Smooth muscle cell (in vitro differentiated cells): ENCODE results near the gene TMEM219. TPM values are rescaled to one million over a fixed set of nuclear protein-coding genes. Genes with fewer than 3 reads are reported as not detected.

Experiments
- DNase-seq: peaks from one replicate; lab custom pipeline; 2025; ENCODE audit not compliant: unreplicated experiment; lab: John Stamatoyannopoulos, UW
- H2AFZ ChIP-seq: fragments of 200-600 bp; sonication (generic); 2 replicates; pipeline ENCODE4 v1.6.0; 2016; ENCODE audit warnings: antibody characterized with exemption, low read depth, mild to moderate bottlenecking
- H3F3A ChIP-seq: fragments of 200-600 bp; sonication (generic); 2 replicates; pipeline ENCODE4 v1.6.0; 2017; ENCODE audit warnings: antibody characterized with exemption, low read depth
- H3K27ac ChIP-seq: fragments of 200-600 bp; sonication (generic); 2 replicates; pipeline ENCODE4 v1.5.1; 2016; ENCODE audit warnings: low read depth, mild to moderate bottlenecking
- H3K27me3 ChIP-seq: fragments of 200-600 bp; sonication (generic); 2 replicates; pipeline ENCODE4 v1.6.1; 2016; ENCODE audit warnings: low read depth, mild to moderate bottlenecking
- H3K36me3 ChIP-seq: fragments of 200-600 bp; sonication (generic); 2 replicates; pipeline ENCODE4 v1.5.1; 2016; ENCODE audit warnings: low read depth
- H3K4me1 ChIP-seq: fragments of 200-600 bp; sonication (generic); 2 replicates; pipeline ENCODE4 v1.5.1; 2016; ENCODE audit warnings: low read depth
- H3K4me2 ChIP-seq: fragments of 200-600 bp; sonication (generic); 2 replicates; pipeline ENCODE4 v1.6.0; 2016; ENCODE audit warnings: mild to moderate bottlenecking
- H3K4me3 ChIP-seq: fragments of 200-600 bp; sonication (generic); 2 replicates; pipeline ENCODE4 v1.5.1; 2016; ENCODE audit warnings: mild to moderate bottlenecking
- H3K79me2 ChIP-seq: fragments of 200-600 bp; sonication (generic); 2 replicates; pipeline ENCODE4 v1.6.0; 2016; ENCODE audit warnings: low read depth, mild to moderate bottlenecking
- H3K9ac ChIP-seq: fragments of 200-600 bp; sonication (generic); 2 replicates; pipeline ENCODE4 v1.6.0; 2016; ENCODE audit warnings: low read depth
- H3K9me3 ChIP-seq: fragments of 200-600 bp; sonication (generic); replicated peaks from 2 replicates; pipeline ENCODE4 v1.5.1; 2016; ENCODE audit warnings: low read depth
- H4K20me1 ChIP-seq: fragments of 200-600 bp; sonication (generic); 2 replicates; pipeline ENCODE4 v1.6.0; 2016; ENCODE audit warnings: low read depth
- WGBS: methylation state at CpG from one replicate; pipeline ENCODE4 v1.1.7; 2016; ENCODE audit warnings: low lambda C conversion rate; 5-methylcytosine and 5-hydroxymethylcytosine counted together
- polyA plus RNA-seq: library from polyadenylated mRNA; unstranded; fragments of >200 nt; fragmentation: Nextera tagmentation; extraction: Ambion mirVana; gene quantifications from 2 replicates; pipeline ENCODE4 v1.2.1, GENCODE V29; 2016
- total RNA-seq: library from RNA; depleted of rRNA; stranded (reverse); fragments of >200 nt; gene quantifications from 2 replicates; pipeline ENCODE4 v1.2.3, GENCODE V29; 2014
- TF ChIP-seq, protein P1 (sequence below): fragments of 200-600 bp; sonication (generic); IDR thresholded peaks from 2 replicates; pipeline ENCODE4 v1.5.1; 2017; ENCODE audit warnings: borderline replicate concordance, mild to moderate bottlenecking, antibody characterized with exemption; ENCODE audit not compliant: insufficient read depth, poor library complexity, severe bottlenecking

The TMEM219 gene
- total and polyA plus RNA-seq, 2 experiments from 2014 or later, result 99.2 to 186 TPM

DNA sequence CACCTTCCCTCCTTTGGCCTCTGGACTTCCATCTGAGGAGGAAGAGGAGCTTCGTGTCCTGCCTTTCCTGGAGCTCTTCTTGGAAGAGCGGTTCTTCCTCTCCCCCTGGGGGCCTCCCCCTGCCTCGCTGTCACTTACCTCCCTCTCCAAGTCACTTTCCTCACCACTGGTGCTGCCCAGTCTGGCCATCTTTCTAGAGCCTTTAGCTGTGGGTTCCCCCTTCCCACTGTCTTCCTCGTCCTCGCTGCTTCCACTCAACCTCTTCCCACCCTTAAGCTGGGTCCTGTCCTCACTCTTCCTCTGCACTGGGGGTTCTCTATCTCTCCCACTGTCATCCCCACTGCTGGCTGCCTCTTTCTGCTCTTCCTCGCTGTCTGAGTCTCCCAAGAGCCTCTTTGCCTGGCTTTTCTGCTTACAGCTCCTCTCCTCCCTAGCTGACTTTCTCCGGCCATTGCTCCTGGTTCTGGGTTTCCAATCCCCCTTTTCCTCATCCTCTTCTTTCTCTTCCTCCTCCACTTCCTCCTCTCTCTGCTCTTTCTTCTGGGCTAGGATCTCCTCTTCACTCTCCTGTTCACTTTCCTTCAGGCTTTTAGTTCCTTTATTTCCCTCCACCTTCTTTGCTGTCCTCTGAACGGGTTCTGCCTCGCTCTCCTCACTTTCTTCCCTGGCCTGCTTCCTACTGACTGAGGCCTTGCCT lies 32.2 kb downstream of the TMEM219 start:
- Histone ChIP-seq H3K9me3 (no peaks in the 10 kb centered on the region), H3K79me2 (peaks cover 10% of the 10 kb centered on the region), H3K36me3 (no peaks in the 10 kb centered on the region), H3K9ac (no peak overlapping the region), H3K4me3 (no peak overlapping the region), H2AFZ (no peak overlapping the region), H3K4me1 (peaks cover 11% of the 10 kb centered on the region), H3K27me3 (no peaks in the 10 kb centered on the region), H4K20me1 (no peaks in the 10 kb centered on the region), H3K4me2 (peak overlapping the region; percentile 92), H3F3A (peaks cover 4% of the 10 kb centered on the region), H3K27ac (peak overlapping the region; percentile 95)
- DNase-seq, result no peak
- WGBS, result 89% methylated on average over 9 of the region's 9 CpGs
- TF ChIP-seq, protein P1, sequence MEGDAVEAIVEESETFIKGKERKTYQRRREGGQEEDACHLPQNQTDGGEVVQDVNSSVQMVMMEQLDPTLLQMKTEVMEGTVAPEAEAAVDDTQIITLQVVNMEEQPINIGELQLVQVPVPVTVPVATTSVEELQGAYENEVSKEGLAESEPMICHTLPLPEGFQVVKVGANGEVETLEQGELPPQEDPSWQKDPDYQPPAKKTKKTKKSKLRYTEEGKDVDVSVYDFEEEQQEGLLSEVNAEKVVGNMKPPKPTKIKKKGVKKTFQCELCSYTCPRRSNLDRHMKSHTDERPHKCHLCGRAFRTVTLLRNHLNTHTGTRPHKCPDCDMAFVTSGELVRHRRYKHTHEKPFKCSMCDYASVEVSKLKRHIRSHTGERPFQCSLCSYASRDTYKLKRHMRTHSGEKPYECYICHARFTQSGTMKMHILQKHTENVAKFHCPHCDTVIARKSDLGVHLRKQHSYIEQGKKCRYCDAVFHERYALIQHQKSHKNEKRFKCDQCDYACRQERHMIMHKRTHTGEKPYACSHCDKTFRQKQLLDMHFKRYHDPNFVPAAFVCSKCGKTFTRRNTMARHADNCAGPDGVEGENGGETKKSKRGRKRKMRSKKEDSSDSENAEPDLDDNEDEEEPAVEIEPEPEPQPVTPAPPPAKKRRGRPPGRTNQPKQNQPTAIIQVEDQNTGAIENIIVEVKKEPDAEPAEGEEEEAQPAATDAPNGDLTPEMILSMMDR, result no peak

DNA sequence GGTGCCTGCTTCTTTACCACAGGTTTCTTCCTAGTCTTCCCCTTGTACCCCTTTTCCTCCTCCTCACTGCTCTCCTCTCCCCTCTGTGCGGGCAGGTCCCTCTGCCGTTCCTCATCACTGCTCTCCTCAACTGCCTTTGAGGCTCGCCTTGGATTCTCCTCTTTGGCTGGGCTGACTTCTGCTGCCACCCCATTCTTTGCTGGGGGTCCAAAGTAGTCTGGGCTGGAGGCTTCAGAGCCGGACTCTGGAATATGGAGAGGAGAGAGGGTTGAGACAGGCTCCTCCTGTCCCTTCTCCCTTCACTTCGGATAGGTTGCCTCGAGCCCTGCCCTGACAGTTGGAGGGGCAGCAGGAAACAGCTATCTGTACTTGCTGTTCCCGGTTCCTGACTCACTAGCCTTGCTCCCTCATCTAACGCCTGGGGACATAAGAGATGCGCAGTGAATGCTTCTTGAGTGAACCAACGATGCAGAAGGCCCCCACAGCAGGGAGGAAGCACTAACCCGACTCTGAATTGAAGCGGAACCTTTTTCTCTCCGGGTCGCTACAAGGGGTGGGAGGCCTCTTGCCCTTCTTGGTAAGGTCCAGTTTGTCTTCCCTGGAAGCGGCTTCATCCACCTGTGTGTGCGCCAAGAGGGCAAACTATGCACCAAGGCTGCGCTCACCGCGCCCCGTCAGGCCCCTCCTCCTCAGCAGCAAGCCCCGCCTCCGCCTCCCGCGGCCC lies 32.9 kb downstream of the TMEM219 start:
- peaks cover 4% of the 10 kb centered on the region for H3F3A ChIP-seq
- no peaks in the 10 kb centered on the region for H4K20me1 ChIP-seq
- peak overlapping the region; percentile 98 for H2AFZ ChIP-seq
- peak overlapping the region; percentile 95 for H3K27ac ChIP-seq
- no peaks in the 10 kb centered on the region for H3K27me3 ChIP-seq
- TF ChIP-seq, protein P1, result no peak
- H3K9ac ChIP-seq, result peak overlapping the region; percentile 36
- H3K4me2 ChIP-seq, result peak overlapping the region; percentile 92
- H3K4me3 ChIP-seq, result peak overlapping the region; percentile 94
- DNase-seq, result no peak
- H3K4me1 ChIP-seq, result peaks cover 11% of the 10 kb centered on the region
- no peaks in the 10 kb centered on the region for H3K36me3 ChIP-seq
- H3K9me3 ChIP-seq, result no peaks in the 10 kb centered on the region
- H3K79me2 ChIP-seq, result peaks cover 10% of the 10 kb centered on the region
- WGBS, result 22% methylated on average over 24 of the region's 24 CpGs

DNA sequence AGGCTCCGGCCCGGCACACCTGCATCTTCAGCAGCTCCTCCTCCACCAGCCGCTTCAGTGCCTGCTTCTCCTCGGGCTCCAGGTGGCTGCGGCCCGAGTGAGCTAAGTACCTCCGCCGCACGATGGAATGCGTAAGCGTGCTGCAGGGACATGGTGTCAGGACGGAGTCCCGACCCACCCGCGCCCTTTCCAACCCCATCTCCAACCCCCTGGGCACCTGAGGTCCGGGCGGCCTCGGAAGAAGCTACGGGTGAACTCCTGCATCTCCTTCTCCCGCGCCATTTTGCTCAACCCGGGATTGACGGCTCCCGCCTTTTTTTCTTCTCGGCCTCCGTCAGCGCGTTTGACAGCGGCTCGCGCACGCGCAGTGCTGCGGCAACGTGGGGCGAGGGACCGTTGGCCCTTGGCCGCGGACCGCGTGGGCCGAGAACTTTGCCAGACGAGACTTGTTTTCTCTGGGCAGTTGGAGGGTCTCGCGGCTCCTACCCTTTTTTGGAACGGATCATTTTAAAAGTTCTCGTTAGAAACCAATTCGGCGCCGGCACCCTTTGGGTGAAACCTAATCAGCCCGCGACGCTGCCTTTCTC lies 33.5 kb downstream of the TMEM219 start, which contains the start of gene HIRIP3:
TSS of gene HIRIP3 (minus strand) at position 294 of the 587 bp plus-strand sequence. CDS start at position 282, 12 bp downstream.
- no peaks in the 10 kb centered on the region for H3K27me3 ChIP-seq
- 1% methylated on average over 53 of the region's 53 CpGs for WGBS
- H3F3A ChIP-seq, result peaks cover under 1% of the 10 kb centered on the region
- peak within 1 kb of the TSS; percentile 98 for H2AFZ ChIP-seq
- no peaks in the 10 kb centered on the region for H3K36me3 ChIP-seq
- H3K27ac ChIP-seq, result peak within 1 kb of the TSS; percentile 95
- H3K9ac ChIP-seq, result peak within 1 kb of the TSS; percentile 94
- peak within 1 kb of the TSS; percentile 94 for H3K4me3 ChIP-seq
- TF ChIP-seq, protein P1, result no peak
- H3K9me3 ChIP-seq, result no peaks in the 10 kb centered on the region
- H4K20me1 ChIP-seq, result no peaks in the 10 kb centered on the region
- peaks cover 11% of the 10 kb centered on the region for H3K4me1 ChIP-seq
- peak; percentile 78 for DNase-seq
- H3K79me2 ChIP-seq, result peaks cover 10% of the 10 kb centered on the region
- peak within 1 kb of the TSS; percentile 92 for H3K4me2 ChIP-seq
